ENCODE measurements around the gene SMIM31. TPM values are rescaled to one million over a fixed set of nuclear protein-coding genes. Genes with fewer than 3 reads are reported as not detected.

SMIM31 gene
- total RNA-seq, 4 donors from 2014 or later: not detected

GRCh38 chr4:164800786-164801185 lies 46.9 kb downstream of the SMIM31 start:
- no peaks in the 10 kb centered on the region for H3K4me1 ChIP-seq
- no peaks in the 10 kb centered on the region for H3K36me3 ChIP-seq
- intact Hi-C loops (cut with DNase I): no loop called here
- no peak for TF ChIP-seq POLR2A (IDR thresholded peaks at IDR 0.05)
- no peak for TF ChIP-seq CTCF (IDR thresholded peaks at IDR 0.05)
- no peak overlapping the region for H3K4me3 ChIP-seq
- H3K27me3 ChIP-seq: no peaks in the 10 kb centered on the region
- no peaks in the 10 kb centered on the region for H3K9me3 ChIP-seq
- WGBS, 2 donors: 88 to 89% methylated on average over 4 of the region's 4 CpGs
- DNase-seq: no peak
- no peak overlapping the region for H3K27ac ChIP-seq

GRCh38 chr4:164802301-164802901 lies 48.5 kb downstream of the SMIM31 start:
- 47 to 50% methylated on average over 3 of the region's 3 CpGs for WGBS, 2 donors
- Histone ChIP-seq H3K27ac (no peak overlapping the region), H3K36me3 (no peaks in the 10 kb centered on the region), H3K4me1 (no peaks in the 10 kb centered on the region), H3K9me3 (no peaks in the 10 kb centered on the region), H3K27me3 (no peaks in the 10 kb centered on the region), H3K4me3 (no peak overlapping the region)
- intact Hi-C loops (cut with DNase I): no loop called here
- no peak for TF ChIP-seq POLR2A (IDR thresholded peaks at IDR 0.05)
- TF ChIP-seq CTCF (IDR thresholded peaks at IDR 0.05): no peak
- no peak for DNase-seq

DNA sequence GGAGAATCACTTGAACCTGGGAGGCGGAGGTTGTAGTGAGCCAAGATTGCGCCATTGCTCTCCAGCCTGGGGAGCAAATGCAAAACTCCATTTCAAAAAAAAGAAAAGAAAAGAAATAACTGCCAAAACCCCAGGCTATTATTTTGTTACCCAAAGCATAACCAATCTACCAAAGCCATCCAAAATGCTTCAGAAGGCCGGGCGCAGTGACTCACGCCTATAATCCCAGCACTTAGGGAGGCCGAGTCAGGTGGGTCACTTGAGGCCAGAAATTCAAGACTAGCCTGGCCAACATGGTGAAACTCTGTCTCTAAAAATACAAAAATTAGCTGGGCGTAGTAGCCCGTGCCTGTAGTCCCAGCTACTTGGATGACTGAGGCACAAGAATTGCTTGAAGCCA lies 49.8 kb downstream of the SMIM31 start:
- Histone ChIP-seq H3K4me3 (no peak overlapping the region), H3K27ac (no peak overlapping the region), H3K27me3 (no peaks in the 10 kb centered on the region), H3K9me3 (no peaks in the 10 kb centered on the region), H3K36me3 (no peaks in the 10 kb centered on the region), H3K4me1 (no peaks in the 10 kb centered on the region)
- DNase-seq: no peak
- TF ChIP-seq POLR2A (IDR thresholded peaks at IDR 0.05) (no peak), CTCF (IDR thresholded peaks at IDR 0.05) (no peak)
- 35 to 61% methylated on average over 8 of the region's 8 CpGs for WGBS, 2 donors
- intact Hi-C loops (cut with DNase I): no loop called here

GRCh38 chr4:164807611-164808010 lies 53.7 kb downstream of the SMIM31 start:
- no peaks in the 10 kb centered on the region for H3K9me3 ChIP-seq
- no peaks in the 10 kb centered on the region for H3K4me1 ChIP-seq
- H3K27me3 ChIP-seq: no peaks in the 10 kb centered on the region
- no peak overlapping the region for H3K27ac ChIP-seq
- no peaks in the 10 kb centered on the region for H3K36me3 ChIP-seq
- intact Hi-C loops (cut with DNase I): no loop called here
- WGBS, 2 donors: 42 to 48% methylated on average over 12 of the region's 12 CpGs
- no peak for DNase-seq
- TF ChIP-seq CTCF (IDR thresholded peaks at IDR 0.05) (no peak), POLR2A (IDR thresholded peaks at IDR 0.05) (no peak)
- H3K4me3 ChIP-seq: no peak overlapping the region

- Histone ChIP-seq H3K4me3 (no peak overlapping the region), H3K36me3 (no peaks in the 10 kb centered on the region), H3K27me3 (no peaks in the 10 kb centered on the region), H3K27ac (no peak overlapping the region), H3K9me3 (no peaks in the 10 kb centered on the region), H3K4me1 (no peaks in the 10 kb centered on the region)
- WGBS, 2 donors: 39 to 53% methylated on average over 2 of the region's 2 CpGs
- intact Hi-C loops (cut with DNase I): no loop called here
- no peak for DNase-seq
- no peak for TF ChIP-seq POLR2A (IDR thresholded peaks at IDR 0.05)
- TF ChIP-seq CTCF (IDR thresholded peaks at IDR 0.05): no peak
These were observed 59.6 kb downstream of the SMIM31 start for GRCh38 chr4:164813554-164813953.
